ENCODE data around the gene KHDRBS2.

- TF ChIP-seq CTCF (conservative IDR thresholded peaks at IDR 0.05; ENCODE audit: low read length), result no peak
- TF ChIP-seq EZH2phosphoT487 (IDR thresholded peaks at IDR 0.05; ENCODE audit: borderline replicate concordance), result no peak
Observed at GRCh38 chr6:62174548-62174947, 111.5 kb downstream of the KHDRBS2 start.
